GM12878 (cell line): ENCODE results near the gene BZW2. TPM values are rescaled to one million over a fixed set of nuclear protein-coding genes. Genes with fewer than 3 reads are reported as not detected.

ENCODE experiments used
- ATAC-seq: fragments of 200-7000 bp; cut with Tn5 transposase; 3 replicates; pipeline ENCODE4 v1.9.1; 2020; ENCODE audit warnings: mild to moderate bottlenecking, moderate library complexity
- BruUV-seq: library from RNA; stranded (reverse); fragments of 400-500 nt; replicated peaks from 2 replicates; lab custom pipeline; 2021; lab: Mats Ljungman, UMichigan
- CTCF ChIA-PET: fragments of 300-600 bp; sonication (Branson Sonifier 250); formaldehyde crosslinking; extraction: SDS; loops from one replicate; lab custom pipeline; 2021; ENCODE audit warnings: inconsistent platforms; lab: Yijun Ruan, JAX
- POLR2A ChIA-PET: fragments of 350-600 bp; formaldehyde crosslinking; extraction: SDS; loops from one replicate; lab custom pipeline; 2021; ENCODE audit warnings: inconsistent platforms; lab: Charles Lee
- RAD21 ChIA-PET: fragments of 300-600 bp; sonication (Branson Sonifier 250); formaldehyde crosslinking; loops from one replicate; lab custom pipeline; 2023; ENCODE audit warnings: antibody characterized with exemption; ENCODE audit not compliant: unreplicated experiment; lab: Charles Lee
- SMC1A ChIA-PET: fragments of 300-600 bp; sonication (Branson Sonifier 250); formaldehyde crosslinking; loops from one replicate; lab custom pipeline; 2023; ENCODE audit not compliant: unreplicated experiment, uncharacterized antibody; lab: Charles Lee
- DNase-seq: peaks from one replicate; pipeline ENCODE4 v3.0.0-alpha.2; 2011; ENCODE audit warnings: low read depth, low spot score
- FAIRE-seq: peaks from 3 replicates; lab custom pipeline; 2011; peaks lifted over from hg19 to GRCh38; lab: Jason Lieb, UNC
- H2AFZ ChIP-seq: 2 replicates; pipeline ENCODE4 v1.6.0; 2011; ENCODE audit warnings: low read depth, low read length, control low read depth; ENCODE audit not compliant: control insufficient read depth
- H3K27ac ChIP-seq: 2 replicates; pipeline ENCODE4 v1.5.1; 2011; ENCODE audit warnings: control low read depth; ENCODE audit not compliant: control insufficient read depth, insufficient read depth
- H3K27me3 ChIP-seq, 2 experiments: replicated peaks in 1 of 2; 2 replicates each; pipeline versions ENCODE4 v1.6.0 to v1.6.1; 2011; ENCODE audit warnings: low read length in 1 of 2; ENCODE audit not compliant: control insufficient read depth in 2 of 2, insufficient read depth in 2 of 2
- H3K36me3 ChIP-seq, 2 experiments: 2 replicates each; pipeline ENCODE4 v1.5.1; 2011; ENCODE audit warnings: low read length in 1 of 2; ENCODE audit not compliant: control insufficient read depth in 2 of 2, insufficient read depth in 2 of 2
- H3K4me1 ChIP-seq: 2 replicates; pipeline ENCODE4 v1.6.1; 2011; ENCODE audit warnings: mild to moderate bottlenecking, low read length, moderate library complexity, mixed read lengths; ENCODE audit not compliant: control insufficient read depth, insufficient read depth
- H3K4me2 ChIP-seq: 2 replicates; pipeline ENCODE4 v1.6.0; 2011; ENCODE audit warnings: control low read depth; ENCODE audit not compliant: control insufficient read depth, insufficient read depth
- H3K4me3 ChIP-seq: fragments of 200-600 bp; sonication (generic); 2 replicates; pipeline ENCODE4 v1.5.1; 2016
- H3K79me2 ChIP-seq: 2 replicates; pipeline ENCODE4 v1.6.0; 2011; ENCODE audit warnings: low read length; ENCODE audit not compliant: control insufficient read depth, insufficient read depth
- H3K9ac ChIP-seq: 2 replicates; pipeline ENCODE4 v1.8.0; 2011; ENCODE audit warnings: low read length, control low read depth, mixed read lengths; ENCODE audit not compliant: control insufficient read depth, insufficient read depth
- H3K9me3 ChIP-seq: replicated peaks from 3 replicates; pipeline ENCODE4 v1.5.1; 2011; ENCODE audit warnings: mild to moderate bottlenecking, low read length; ENCODE audit not compliant: control insufficient read depth, insufficient read depth
- H4K20me1 ChIP-seq: 2 replicates; pipeline ENCODE4 v1.6.0; 2011; ENCODE audit not compliant: control insufficient read depth, insufficient read depth
- CBFB ChIP-seq: IDR thresholded peaks from 2 replicates; pipeline ENCODE4 v1.6.1; 2016; ENCODE audit warnings: antibody characterized with exemption, low read depth
- EED ChIP-seq: sonication (generic); IDR thresholded peaks from 2 replicates; pipeline ENCODE4 v1.6.1; 2016; ENCODE audit warnings: antibody characterized with exemption, low read depth
- ELK1 ChIP-seq: IDR thresholded peaks from 2 replicates; pipeline ENCODE4 v1.6.1; 2012; ENCODE audit warnings: low read depth, low read length, improper control_type of control experiment
- HDAC6 ChIP-seq: fragments of 200-600 bp; sonication (generic); IDR thresholded peaks from one replicate; pipeline ENCODE4 v1.8.0; 2017; ENCODE audit warnings: antibody characterized with exemption; ENCODE audit not compliant: unreplicated experiment
- KAT2A ChIP-seq: conservative IDR thresholded peaks from 2 replicates; pipeline ENCODE4 v1.6.1; 2011; ENCODE audit warnings: low read depth, low read length; ENCODE audit not compliant: control insufficient read depth
- MXI1 ChIP-seq: fragments of 150-350 bp; IDR thresholded peaks from 2 replicates; pipeline ENCODE4 v1.6.1; 2011; ENCODE audit warnings: low read depth, mild to moderate bottlenecking, inconsistent platforms, low read length, improper control_type of control experiment
- NFYA ChIP-seq: IDR thresholded peaks from 2 replicates; pipeline ENCODE4 v1.6.1; 2011; ENCODE audit warnings: low read depth, mild to moderate bottlenecking, low read length, improper control_type of control experiment, borderline replicate concordance
- SIN3A ChIP-seq: IDR thresholded peaks from 2 replicates; pipeline ENCODE4 v1.6.1; 2012; ENCODE audit warnings: low read depth, low read length, improper control_type of control experiment
- SP1 ChIP-seq: IDR thresholded peaks from one replicate; pipeline ENCODE4 v1.6.1; 2011; ENCODE audit warnings: low read depth, low read length
- SREBF2 ChIP-seq: IDR thresholded peaks from 2 replicates; pipeline ENCODE4 v1.6.1; 2012; ENCODE audit warnings: mild to moderate bottlenecking, low read length
- in situ Hi-C: fragments of 300-500 bp; cut with MboI; formaldehyde crosslinking; loops from 9 replicates; pipeline ENCODE4 v1.14.3; 2018; ENCODE audit warnings: mixed read lengths
- intact Hi-C: fragments of 100-400 bp; cut with micrococcal nuclease; formaldehyde crosslinking; loops from one replicate; pipeline ENCODE4 v1.14.2; 2022; ENCODE audit not compliant: unreplicated experiment
- polyA plus RNA-seq, 11 experiments: library from polyadenylated mRNA; depleted of rRNA in 4 of 11; unstranded in 6 of 11; stranded (reverse) in 5 of 11; fragments of >200 nt; fragmentation: Nextera tagmentation in 4 of 11; fragmentation: Illumina TruSeq in 1 of 11; extraction: Ambion mirVana in 4 of 11; extraction: Trizol in 1 of 11; gene quantifications; 1 replicate in 1 of 11; 2 replicates in 10 of 11; pipeline versions ENCODE4 v1.2.1 to v1.2.3, GENCODE V29; 2011 to 2016; ENCODE audit warnings: inconsistent platforms in 2 of 11, missing spikeins in 2 of 11, low read depth in 1 of 11
- total RNA-seq, 4 experiments: library from RNA; depleted of rRNA in 3 of 4; stranded (reverse); fragments of >200 nt in 3 of 4; fragmentation: Illumina TruSeq in 1 of 4; extraction: Trizol in 1 of 4; gene quantifications; 2 replicates each; pipeline versions ENCODE4 v1.2.1 to v1.2.3, GENCODE V29; 2013 to 2021

The BZW2 gene
- total and polyA plus RNA-seq, 10 of the 15 experiments (the other 5 are each of a cell fraction or from before 2014, with no cell fraction given), result 1.3 to 6.8 (median 3.1) TPM

- Histone ChIP-seq H3K9me3 (no peaks in the 10 kb centered on the region), H3K27me3 (peaks cover 5 to 14% of the 10 kb centered on the region in 2 experiments), H2AFZ (no peak overlapping the region), H3K79me2 (no peaks in the 10 kb centered on the region), H3K4me2 (no peak overlapping the region), H3K4me3 (no peak overlapping the region), H3K27ac (no peak overlapping the region), H3K9ac (no peak overlapping the region), H3K4me1 (no peaks in the 10 kb centered on the region), H3K36me3 (no peaks in the 10 kb centered on the region), H4K20me1 (no peaks in the 10 kb centered on the region)
- FAIRE-seq, result no peak
- no peak for DNase-seq
- TF ChIP-seq ELK1 (no peak), NFYA (no peak), HDAC6 (no peak), MXI1 (no peak), CBFB (no peak), SP1 (no peak), SIN3A (no peak), EED (no peak), KAT2A (no peak), SREBF2 (no peak)
- ATAC-seq, result no peak
- ChIA-PET RAD21 (no interaction called here), CTCF (no interaction called here), SMC1A (interaction anchor here (1.3 kb wide), 1 partner anchor 10 kb away, joined by 3 read pairs; no protein-coding TSS in a partner anchor), POLR2A (no interaction called here)
- in situ Hi-C loops, result no loop called here
- intact Hi-C loops, result no loop called here
- BruUV-seq, result no TSS peak
Measured at GRCh38 chr7:16755397-16755796, 109.4 kb downstream of the BZW2 start.

Other genes starting within 250 kb of the BZW2 start
- gene CRPPA, start 224.6 kb upstream of the BZW2 start, total RNA-seq (2014; rRNA removed), result not detected in 2 replicates
- not detected in 2 replicates for gene CRPPA, start 224.6 kb upstream of the BZW2 start, total RNA-seq (2014; rRNA removed; fragmentation: Illumina TruSeq; extraction: Trizol)
- not detected in 2 replicates for gene CRPPA, start 224.6 kb upstream of the BZW2 start, total RNA-seq (2021)
- gene CRPPA, start 224.6 kb upstream of the BZW2 start, polyA plus RNA-seq (2011; rRNA removed), result 0.01 TPM in 1 of 2 replicates, not detected in the other
- not detected in 2 replicates for gene CRPPA, start 224.6 kb upstream of the BZW2 start, polyA plus RNA-seq (2014; fragmentation: Illumina TruSeq; extraction: Trizol)
- gene CRPPA, start 224.6 kb upstream of the BZW2 start, polyA plus RNA-seq (2014; fragmentation: Nextera tagmentation; extraction: Ambion mirVana), result not detected
- gene CRPPA, start 224.6 kb upstream of the BZW2 start, polyA plus RNA-seq (2014; rRNA removed), result not detected in 2 replicates
- gene CRPPA, start 224.6 kb upstream of the BZW2 start, polyA plus RNA-seq (2016; fragmentation: Nextera tagmentation; extraction: Ambion mirVana), result not detected
- gene SOSTDC1, start 180.4 kb upstream of the BZW2 start, total RNA-seq (2014; rRNA removed), result not detected in 2 replicates
- not detected in 2 replicates for gene SOSTDC1, start 180.4 kb upstream of the BZW2 start, total RNA-seq (2014; rRNA removed; fragmentation: Illumina TruSeq; extraction: Trizol)
- gene SOSTDC1, start 180.4 kb upstream of the BZW2 start, total RNA-seq (2021), result not detected in 2 replicates
- not detected in 2 replicates for gene SOSTDC1, start 180.4 kb upstream of the BZW2 start, polyA plus RNA-seq (2011; rRNA removed)
- not detected in 2 replicates for gene SOSTDC1, start 180.4 kb upstream of the BZW2 start, polyA plus RNA-seq (2014; fragmentation: Illumina TruSeq; extraction: Trizol)
- not detected for gene SOSTDC1, start 180.4 kb upstream of the BZW2 start, polyA plus RNA-seq (2014; fragmentation: Nextera tagmentation; extraction: Ambion mirVana)
- 0.06 TPM in 1 of 2 replicates, not detected in the other for gene SOSTDC1, start 180.4 kb upstream of the BZW2 start, polyA plus RNA-seq (2014; rRNA removed)
- gene SOSTDC1, start 180.4 kb upstream of the BZW2 start, polyA plus RNA-seq (2016; fragmentation: Nextera tagmentation; extraction: Ambion mirVana), result not detected
- gene LRRC72, start 119.4 kb upstream of the BZW2 start, total RNA-seq (2014; rRNA removed), result not detected in 2 replicates
- gene LRRC72, start 119.4 kb upstream of the BZW2 start, total RNA-seq (2014; rRNA removed; fragmentation: Illumina TruSeq; extraction: Trizol), result not detected in 2 replicates
- gene LRRC72, start 119.4 kb upstream of the BZW2 start, total RNA-seq (2021), result not detected in 2 replicates
- not detected in 2 replicates for gene LRRC72, start 119.4 kb upstream of the BZW2 start, polyA plus RNA-seq (2011; rRNA removed)
- gene LRRC72, start 119.4 kb upstream of the BZW2 start, polyA plus RNA-seq (2014; fragmentation: Illumina TruSeq; extraction: Trizol), result not detected in 2 replicates
- not detected for gene LRRC72, start 119.4 kb upstream of the BZW2 start, polyA plus RNA-seq (2014; fragmentation: Nextera tagmentation; extraction: Ambion mirVana)
- gene LRRC72, start 119.4 kb upstream of the BZW2 start, polyA plus RNA-seq (2014; rRNA removed), result not detected in 2 replicates
- gene LRRC72, start 119.4 kb upstream of the BZW2 start, polyA plus RNA-seq (2016; fragmentation: Nextera tagmentation; extraction: Ambion mirVana), result not detected
- gene ANKMY2, start 427 bp upstream of the BZW2 start, total RNA-seq (2014; rRNA removed), result 0.11 and 0.16 TPM in 2 replicates
- 0.32 and 0.45 TPM in 2 replicates for gene ANKMY2, start 427 bp upstream of the BZW2 start, total RNA-seq (2014; rRNA removed; fragmentation: Illumina TruSeq; extraction: Trizol)
- gene ANKMY2, start 427 bp upstream of the BZW2 start, total RNA-seq (2021), result 0.33 and 0.37 TPM in 2 replicates
- 0.12 and 0.14 TPM in 2 replicates for gene ANKMY2, start 427 bp upstream of the BZW2 start, polyA plus RNA-seq (2011; rRNA removed)
- gene ANKMY2, start 427 bp upstream of the BZW2 start, polyA plus RNA-seq (2014; fragmentation: Illumina TruSeq; extraction: Trizol), result 0.28 and 0.36 TPM in 2 replicates
- gene ANKMY2, start 427 bp upstream of the BZW2 start, polyA plus RNA-seq (2014; fragmentation: Nextera tagmentation; extraction: Ambion mirVana), result under 1 TPM; 0.31 to 0.37 TPM
- 0.10 and 0.25 TPM in 2 replicates for gene ANKMY2, start 427 bp upstream of the BZW2 start, polyA plus RNA-seq (2014; rRNA removed)
- under 1 TPM; 0.28 to 0.48 TPM for gene ANKMY2, start 427 bp upstream of the BZW2 start, polyA plus RNA-seq (2016; fragmentation: Nextera tagmentation; extraction: Ambion mirVana)
- gene TSPAN13, start 107.6 kb downstream of the BZW2 start, total RNA-seq (2014; rRNA removed), result not detected in 2 replicates
- gene TSPAN13, start 107.6 kb downstream of the BZW2 start, total RNA-seq (2014; rRNA removed; fragmentation: Illumina TruSeq; extraction: Trizol), result not detected in 2 replicates
- gene TSPAN13, start 107.6 kb downstream of the BZW2 start, total RNA-seq (2021), result 0.26 and 0.35 TPM in 2 replicates
- gene TSPAN13, start 107.6 kb downstream of the BZW2 start, polyA plus RNA-seq (2011; rRNA removed), result not detected in 2 replicates
- not detected in 2 replicates for gene TSPAN13, start 107.6 kb downstream of the BZW2 start, polyA plus RNA-seq (2014; fragmentation: Illumina TruSeq; extraction: Trizol)
- gene TSPAN13, start 107.6 kb downstream of the BZW2 start, polyA plus RNA-seq (2014; fragmentation: Nextera tagmentation; extraction: Ambion mirVana), result not detected
- not detected in 2 replicates for gene TSPAN13, start 107.6 kb downstream of the BZW2 start, polyA plus RNA-seq (2014; rRNA removed)
- gene TSPAN13, start 107.6 kb downstream of the BZW2 start, polyA plus RNA-seq (2016; fragmentation: Nextera tagmentation; extraction: Ambion mirVana), result under 1 TPM in 1 of 2 experiments, not detected in 1; 0.37 TPM
- gene AGR2, start 158.8 kb downstream of the BZW2 start, total RNA-seq (2014; rRNA removed), result not detected in 2 replicates
- gene AGR2, start 158.8 kb downstream of the BZW2 start, total RNA-seq (2014; rRNA removed; fragmentation: Illumina TruSeq; extraction: Trizol), result not detected in 2 replicates
- gene AGR2, start 158.8 kb downstream of the BZW2 start, total RNA-seq (2021), result 0.67 and 1.7 TPM in 2 replicates
- not detected in 2 replicates for gene AGR2, start 158.8 kb downstream of the BZW2 start, polyA plus RNA-seq (2011; rRNA removed)
- not detected in 2 replicates for gene AGR2, start 158.8 kb downstream of the BZW2 start, polyA plus RNA-seq (2014; fragmentation: Illumina TruSeq; extraction: Trizol)
- gene AGR2, start 158.8 kb downstream of the BZW2 start, polyA plus RNA-seq (2014; fragmentation: Nextera tagmentation; extraction: Ambion mirVana), result not detected
- gene AGR2, start 158.8 kb downstream of the BZW2 start, polyA plus RNA-seq (2014; rRNA removed), result not detected in 2 replicates
- not detected for gene AGR2, start 158.8 kb downstream of the BZW2 start, polyA plus RNA-seq (2016; fragmentation: Nextera tagmentation; extraction: Ambion mirVana)
- not detected in 2 replicates for gene AGR3, start 235.8 kb downstream of the BZW2 start, total RNA-seq (2014; rRNA removed)
- not detected in 2 replicates for gene AGR3, start 235.8 kb downstream of the BZW2 start, total RNA-seq (2014; rRNA removed; fragmentation: Illumina TruSeq; extraction: Trizol)
- gene AGR3, start 235.8 kb downstream of the BZW2 start, total RNA-seq (2021), result not detected in 2 replicates
- gene AGR3, start 235.8 kb downstream of the BZW2 start, polyA plus RNA-seq (2011; rRNA removed), result not detected in 2 replicates
- gene AGR3, start 235.8 kb downstream of the BZW2 start, polyA plus RNA-seq (2014; fragmentation: Illumina TruSeq; extraction: Trizol), result not detected in 2 replicates
- not detected for gene AGR3, start 235.8 kb downstream of the BZW2 start, polyA plus RNA-seq (2014; fragmentation: Nextera tagmentation; extraction: Ambion mirVana)
- gene AGR3, start 235.8 kb downstream of the BZW2 start, polyA plus RNA-seq (2014; rRNA removed), result not detected in 2 replicates
- gene AGR3, start 235.8 kb downstream of the BZW2 start, polyA plus RNA-seq (2016; fragmentation: Nextera tagmentation; extraction: Ambion mirVana), result not detected